Inferior parietal cortex (tissue), 1 donor: Measurements from ENCODE around the gene DHCR24.
"Not testable (repeated sequence)": the region's sequence is repeated elsewhere in the genome, so short reads cannot be mapped to it uniquely, and the experiment has no call there.

Experiments
- DNase-seq: peaks from one replicate; pipeline ENCODE4 v3.0.0-alpha.2; 2016; ENCODE audit errors: extremely low spot score

Gene DHCR24

DNA sequence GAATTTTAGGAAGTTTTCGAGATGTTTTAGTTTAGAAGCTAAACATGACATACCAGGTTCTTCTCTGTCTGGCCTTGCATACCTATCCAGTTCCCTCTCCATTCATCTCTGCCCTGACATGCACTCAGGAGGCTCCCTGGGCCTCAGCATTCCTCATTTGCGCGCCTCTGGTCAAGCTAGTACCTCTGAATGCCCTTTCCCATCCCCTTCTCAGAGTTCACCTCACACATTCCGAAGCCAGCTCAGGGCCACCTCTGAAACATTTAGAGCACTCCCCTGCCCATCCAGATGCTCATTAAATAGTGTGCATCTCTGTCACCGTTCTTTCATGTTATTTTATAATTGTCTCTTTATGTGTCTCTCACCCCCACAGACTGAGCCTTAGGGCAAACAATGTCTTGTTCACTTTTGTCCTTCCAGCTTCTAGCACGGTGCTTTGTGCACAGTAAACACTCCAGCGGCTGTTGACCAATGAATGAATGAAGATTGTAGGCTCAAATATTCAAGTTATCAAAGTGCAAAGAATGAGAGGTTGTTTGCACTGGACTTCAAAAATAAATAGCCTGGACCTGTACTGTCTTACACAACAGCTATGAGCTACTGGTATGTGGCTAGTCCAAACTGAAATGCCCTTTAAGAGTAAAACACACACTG lies 1.2 kb upstream of the DHCR24 start:
- DNase-seq: peak; percentile 32

DNA sequence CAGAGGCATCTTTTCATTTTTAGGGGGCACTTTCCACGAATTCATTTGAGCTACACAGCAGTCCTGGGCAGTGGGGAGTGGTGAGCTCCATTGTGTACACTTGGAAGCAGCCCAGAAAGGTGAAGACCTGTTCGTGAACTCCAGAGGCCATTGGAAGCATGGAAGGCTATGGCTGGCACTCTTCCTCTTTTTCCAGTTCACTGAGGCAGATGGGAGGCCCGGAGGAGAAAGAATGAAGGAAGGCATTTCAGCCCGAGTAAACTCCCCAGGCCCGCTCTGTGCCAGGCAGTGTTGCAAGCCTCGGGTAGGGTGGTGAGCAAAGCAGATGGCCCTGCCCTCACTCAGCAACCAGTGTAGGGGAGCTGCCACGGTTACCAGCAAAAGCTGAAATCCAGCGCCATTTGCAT lies 673 bp upstream of the DHCR24 start:
- peak; percentile 47 for DNase-seq

DNA sequence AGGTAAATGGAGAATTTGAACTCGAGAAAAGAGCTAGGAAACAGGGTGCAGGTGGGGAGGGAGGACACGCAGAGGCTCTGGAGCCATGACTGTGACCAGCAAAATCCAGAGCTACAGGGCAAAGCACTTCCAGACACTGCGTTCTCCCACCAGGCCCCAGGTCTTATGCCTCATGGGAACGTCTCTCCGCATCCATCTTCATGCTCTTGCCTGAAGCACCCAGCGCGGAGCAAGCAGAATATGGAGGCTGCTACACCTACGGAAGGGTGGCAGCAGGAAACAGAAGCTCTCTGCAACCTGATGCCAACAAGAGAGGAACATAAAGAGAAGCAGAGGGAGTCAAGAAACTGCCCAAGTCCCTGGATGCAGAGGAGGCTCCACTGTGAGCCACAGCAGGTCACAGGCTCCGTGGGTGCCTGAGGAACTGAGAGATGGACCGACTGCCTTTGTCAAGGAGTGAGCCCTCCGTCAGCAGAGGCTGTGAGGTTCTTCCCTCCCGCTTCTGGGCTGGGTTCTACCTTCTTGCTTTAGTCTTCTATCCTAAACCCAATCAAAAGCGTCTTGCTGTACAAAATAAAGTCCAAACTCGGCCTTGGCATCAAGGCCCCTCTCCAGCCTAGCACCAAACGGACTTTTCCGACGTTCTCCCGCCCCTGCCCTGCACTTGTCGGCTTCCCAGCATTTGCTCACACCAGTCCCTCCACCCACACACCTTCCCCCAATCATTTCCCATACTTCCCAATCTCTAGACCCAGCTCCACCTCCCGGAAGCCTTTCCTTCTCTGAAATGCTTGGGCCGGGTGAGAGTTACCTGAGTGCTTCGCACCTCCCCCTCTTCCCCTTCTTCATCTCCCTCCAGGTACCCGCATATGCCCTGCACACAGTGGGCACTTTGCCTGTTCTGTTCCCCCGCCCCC lies 930 bp downstream of the DHCR24 start:
- peak; percentile 29 for DNase-seq

DNA sequence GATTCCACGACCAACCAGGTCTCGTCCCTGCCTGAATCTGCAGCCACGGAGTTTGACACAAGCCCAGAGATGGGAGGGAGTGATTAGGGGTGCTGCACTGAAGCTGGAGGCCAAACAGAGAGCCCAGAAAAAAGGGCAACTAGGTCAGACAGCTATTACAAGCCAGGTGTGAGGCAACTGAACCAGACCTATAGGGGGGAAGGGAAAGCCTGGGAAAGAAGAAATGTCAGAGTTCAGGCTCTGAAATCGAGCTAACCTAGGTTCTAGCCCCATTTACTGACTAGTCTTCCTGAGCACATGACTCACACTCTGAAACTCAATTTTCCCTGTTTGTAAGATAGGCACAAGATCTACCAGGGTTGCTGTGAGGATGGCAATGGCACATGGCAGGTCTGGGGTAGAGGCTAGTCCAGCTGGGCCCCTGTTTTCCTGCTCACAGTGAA lies 1.7 kb downstream of the DHCR24 start:
- DNase-seq: no peak

DNA sequence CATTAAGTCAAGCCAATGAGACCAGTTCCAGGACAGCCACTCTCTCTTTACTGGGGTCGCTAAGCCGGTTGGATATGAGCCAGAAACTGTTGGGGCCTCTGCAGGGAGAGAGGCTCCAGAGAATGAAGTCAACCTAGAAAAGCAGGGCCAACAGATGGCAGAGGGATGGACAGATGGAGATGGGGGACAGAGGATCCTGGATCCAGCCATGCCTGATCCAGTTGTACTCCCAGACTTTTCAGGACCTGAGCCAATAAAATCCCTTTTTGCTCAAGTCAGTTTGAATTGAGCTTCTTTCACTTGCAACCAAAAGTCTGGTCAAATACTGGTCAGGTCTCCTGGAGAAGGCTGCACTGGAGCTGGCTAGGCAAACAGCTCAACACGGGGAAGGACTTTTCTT lies 2.2 kb downstream of the DHCR24 start:
- DNase-seq: no peak

DNA sequence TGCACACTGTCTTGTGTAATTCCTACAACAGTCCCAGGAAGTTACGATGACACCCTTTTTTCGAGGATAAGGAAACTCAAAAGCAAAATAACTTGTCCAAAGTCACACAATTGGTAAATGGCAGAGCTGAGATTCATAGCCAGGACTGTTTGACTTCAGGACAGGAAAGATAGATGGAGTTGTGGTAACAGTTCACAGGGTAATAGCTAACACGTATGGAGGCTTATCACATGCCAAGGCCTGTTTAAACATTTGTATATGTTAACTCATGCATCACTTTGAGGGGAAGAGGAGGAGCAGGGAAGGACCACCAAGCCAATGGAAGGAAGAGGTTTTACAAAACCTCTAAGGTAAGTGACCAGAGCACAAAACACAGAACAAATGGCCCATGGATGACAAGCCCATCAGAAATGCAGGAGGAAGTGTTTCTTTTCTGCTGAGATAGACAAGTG lies 2.8 kb downstream of the DHCR24 start:
- DNase-seq: no peak

DNA sequence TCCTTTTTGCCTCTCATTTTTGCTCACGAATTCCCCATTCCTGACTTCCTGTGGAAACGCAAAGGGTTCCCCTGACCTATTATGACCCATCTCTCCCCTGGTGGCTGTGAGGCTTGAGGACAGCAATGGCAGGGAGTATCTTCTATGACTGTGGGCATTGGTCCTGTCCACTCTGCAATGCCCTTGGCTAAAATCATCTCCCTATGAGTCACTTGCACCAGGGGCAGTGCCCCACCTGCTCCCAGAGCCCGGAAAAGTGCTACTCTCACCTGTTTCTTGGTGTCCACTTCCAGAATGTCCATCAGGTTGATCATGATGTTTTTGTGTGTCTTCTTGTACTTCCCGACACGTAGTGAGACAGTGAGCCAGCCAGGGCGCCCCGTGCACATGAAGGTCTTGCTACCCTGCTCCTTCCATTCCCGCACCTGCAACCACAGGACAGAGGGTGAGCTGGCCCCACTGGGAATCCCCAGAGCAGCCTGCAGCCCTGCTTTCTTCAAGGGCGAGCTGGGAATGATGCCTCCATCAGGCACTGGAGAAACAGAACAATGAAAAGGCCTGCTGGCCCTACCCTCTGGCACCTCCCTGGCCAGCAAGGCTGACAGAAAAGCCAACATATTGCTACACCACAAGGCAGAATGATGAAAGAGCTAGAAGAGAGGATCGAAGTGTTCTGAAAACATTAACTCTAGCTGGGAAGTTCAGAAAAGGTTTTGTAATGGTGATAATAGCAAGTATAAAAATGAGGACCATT lies 3.5 kb downstream of the DHCR24 start:
- DNase-seq: no peak

DNA sequence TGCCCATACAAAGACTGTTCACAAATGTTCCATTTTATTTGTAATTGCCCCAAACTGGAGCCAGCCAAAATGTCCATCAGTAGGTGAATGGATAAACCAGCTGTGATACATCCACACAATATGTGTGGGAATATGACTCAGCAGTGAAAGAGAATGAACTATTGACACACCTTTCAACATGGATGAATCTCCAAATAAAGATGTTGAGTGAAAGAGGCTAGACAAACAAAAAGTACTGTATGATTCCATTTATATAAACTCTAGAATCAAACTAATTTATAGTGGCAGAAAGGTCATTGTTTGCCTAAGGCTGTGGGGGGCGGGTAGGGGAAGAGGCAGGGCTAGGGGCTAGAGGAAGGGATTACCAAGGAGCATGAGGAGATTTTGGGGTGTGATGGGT lies 4.5 kb downstream of the DHCR24 start:
- no peak for DNase-seq

DNA sequence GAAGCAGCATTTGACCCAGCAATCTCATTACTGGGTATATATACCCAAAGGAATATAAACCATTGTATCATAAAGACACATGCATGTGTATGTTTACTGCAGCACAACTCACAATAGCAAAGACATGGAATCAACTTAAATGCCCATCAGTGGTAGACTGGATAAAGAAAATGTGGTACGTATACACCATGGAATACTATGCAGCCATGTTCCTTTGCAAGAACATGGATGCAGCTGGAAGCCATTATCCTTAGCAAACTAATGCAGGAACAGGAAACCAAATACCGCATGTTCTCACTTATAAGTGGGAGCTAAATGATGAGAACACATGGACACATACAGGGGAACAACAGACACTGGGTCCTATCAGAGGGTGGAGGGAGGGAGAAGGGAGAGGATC lies 5.4 kb downstream of the DHCR24 start:
- not testable (repeated sequence) for DNase-seq

DNA sequence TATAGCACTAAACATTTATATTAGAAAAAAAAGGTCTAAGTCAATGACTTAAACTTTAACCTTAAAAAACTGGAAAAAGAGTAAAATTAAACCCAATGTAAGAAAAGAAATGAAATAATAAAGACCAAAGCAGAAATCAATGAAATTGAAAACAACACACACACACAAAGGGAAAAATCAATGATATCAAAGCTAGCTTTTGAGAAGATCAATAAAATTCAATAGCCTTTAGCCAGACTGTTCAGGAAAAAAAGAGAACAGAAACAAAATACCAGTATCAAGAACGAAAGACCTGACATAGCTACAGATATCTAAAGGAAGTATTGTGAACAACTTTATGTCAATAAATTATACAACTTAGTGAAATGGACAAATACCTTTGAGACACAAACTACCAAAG lies 7.1 kb downstream of the DHCR24 start:
- DNase-seq: no peak

DNA sequence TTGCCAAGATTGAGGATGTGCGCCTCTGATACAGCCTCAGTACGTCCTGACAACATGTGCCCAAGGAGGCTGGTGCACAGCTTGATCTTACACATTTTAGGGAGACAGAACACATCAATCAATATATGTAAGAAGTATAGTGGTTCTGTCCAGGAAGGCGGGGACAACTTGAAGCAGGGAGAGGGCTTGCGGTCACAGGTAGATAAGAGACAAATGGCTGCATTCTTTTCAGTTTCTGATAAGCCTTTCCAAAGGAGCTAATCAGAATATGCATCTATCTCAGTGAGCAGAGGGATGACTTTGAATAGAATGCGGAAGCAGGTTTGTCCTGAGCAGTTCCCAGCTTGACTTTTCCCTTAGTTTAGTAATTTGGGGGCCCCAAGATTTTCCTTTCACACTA lies 10.2 kb downstream of the DHCR24 start:
- no peak for DNase-seq

DNA sequence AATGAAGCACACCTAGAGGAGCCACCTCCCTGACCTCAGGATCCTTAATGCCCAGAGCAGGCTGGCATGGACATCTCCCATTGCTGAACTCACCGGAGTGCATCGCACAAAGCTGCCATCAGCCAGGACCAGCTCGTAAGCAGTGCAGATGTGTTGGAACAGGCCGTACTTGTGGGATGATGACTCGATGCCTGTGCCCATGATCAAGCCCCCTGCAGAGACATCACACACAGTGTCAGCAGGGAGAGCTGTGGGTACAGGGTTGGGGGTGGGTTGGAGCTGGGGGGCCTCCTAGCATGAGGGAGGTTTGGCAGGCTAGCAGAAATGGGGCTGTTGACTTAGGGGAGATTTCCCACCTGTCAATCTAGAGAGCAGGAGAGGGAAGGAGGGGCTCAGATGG lies 12.0 kb downstream of the DHCR24 start:
- DNase-seq: no peak

DNA sequence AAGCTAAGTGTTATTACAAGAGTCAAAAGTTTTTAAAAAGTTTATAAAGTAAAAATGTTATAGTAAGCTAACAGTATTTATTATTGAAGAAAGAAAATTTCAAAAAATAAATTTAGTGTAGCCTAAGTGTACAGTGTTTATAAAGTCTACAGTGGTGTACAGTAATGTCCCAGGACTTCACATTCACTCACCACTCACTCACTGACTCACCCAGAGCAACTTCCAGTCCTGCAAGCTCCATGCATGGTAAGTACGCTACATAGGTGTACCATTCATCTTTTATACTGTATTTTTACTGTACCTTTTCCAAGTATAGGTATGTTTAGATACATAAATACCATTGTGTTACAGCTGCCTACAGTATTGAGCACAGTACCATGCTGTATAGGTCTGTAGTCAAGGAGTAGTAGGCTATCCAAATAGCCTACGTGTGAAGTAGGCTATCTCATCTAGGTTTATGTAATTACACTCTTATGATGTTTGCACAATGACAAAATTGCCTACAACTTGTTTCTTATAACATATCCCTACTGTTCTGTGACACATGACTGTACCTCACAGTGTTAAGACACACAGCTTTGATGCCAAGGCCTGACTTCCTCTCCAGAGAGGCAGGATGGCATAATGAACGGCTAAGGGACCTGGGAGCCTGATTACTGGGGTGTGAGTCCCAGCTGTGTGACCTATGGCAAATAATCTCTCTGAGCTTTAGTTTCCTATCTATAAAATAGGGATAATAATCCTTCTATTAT lies 12.7 kb downstream of the DHCR24 start:
- DNase-seq: no peak

DNA sequence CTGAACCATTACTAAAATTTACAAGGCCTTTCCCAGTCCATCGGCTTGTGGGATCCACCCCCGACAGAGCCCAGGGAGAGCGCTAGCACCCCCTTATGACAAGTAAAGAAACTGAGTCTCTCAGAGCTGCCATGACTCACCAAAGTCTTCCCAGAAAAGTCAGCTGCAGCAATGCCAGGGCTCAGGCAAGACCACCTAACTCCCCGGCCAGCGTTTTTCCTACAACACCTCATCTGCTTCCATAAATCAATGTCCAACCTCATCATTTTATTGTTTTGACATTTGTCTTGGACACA lies 15.0 kb downstream of the DHCR24 start:
- no peak for DNase-seq

DNA sequence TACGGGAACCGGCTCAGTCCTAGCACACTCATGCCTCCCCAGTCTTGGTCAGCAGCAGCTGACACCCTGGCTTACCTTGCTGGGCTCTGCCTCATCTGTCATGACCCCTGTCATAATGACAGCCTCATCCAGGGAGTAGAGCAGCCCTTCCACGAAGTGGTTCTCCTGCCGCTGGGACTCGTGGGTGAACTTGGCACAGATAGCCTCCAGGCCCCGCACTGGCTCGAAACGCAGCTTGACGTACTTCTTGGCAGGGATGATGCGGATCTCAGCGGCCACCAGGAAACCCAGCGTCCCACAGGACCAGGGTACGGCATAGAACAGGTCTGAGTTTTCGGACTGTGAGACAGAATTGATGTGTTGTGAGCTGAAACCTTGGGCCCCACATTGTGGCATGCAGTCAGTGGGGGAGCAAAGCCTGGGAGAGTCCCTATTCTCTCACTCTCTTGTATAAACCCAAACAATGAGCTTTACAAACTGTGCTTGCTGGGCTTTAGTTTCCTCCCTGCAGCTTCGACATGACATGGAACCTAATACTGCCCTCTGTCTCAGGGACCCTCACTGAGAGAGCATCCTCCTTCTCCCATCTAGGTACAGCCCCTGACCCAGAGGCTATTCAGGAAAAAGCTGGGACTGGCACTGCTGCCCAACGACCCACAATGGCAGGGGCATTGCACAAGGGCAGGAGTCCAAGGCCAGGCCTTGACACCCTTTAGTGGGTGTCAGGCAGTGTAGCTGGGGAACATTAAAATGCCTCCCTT lies 15.5 kb downstream of the DHCR24 start:
- DNase-seq: no peak

DNA sequence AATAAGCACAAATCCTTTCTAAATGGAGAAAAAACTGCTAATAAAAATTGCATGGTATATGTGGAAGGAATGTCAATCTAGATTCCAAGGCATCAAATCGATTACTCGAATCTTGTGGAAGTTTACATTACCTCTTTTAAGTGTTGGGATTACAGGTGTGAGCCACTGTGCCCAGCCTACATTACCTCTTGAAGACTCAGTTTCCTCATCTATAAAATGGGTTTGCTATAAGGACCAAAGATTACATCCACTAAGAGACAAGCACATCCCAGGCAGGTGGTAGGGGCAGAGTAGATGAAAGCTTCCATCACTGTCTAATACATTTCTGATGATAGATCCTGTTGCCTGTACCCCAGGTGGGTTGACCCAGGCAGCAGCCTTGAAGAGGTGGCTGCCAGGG lies 16.1 kb downstream of the DHCR24 start:
- DNase-seq: no peak

DNA sequence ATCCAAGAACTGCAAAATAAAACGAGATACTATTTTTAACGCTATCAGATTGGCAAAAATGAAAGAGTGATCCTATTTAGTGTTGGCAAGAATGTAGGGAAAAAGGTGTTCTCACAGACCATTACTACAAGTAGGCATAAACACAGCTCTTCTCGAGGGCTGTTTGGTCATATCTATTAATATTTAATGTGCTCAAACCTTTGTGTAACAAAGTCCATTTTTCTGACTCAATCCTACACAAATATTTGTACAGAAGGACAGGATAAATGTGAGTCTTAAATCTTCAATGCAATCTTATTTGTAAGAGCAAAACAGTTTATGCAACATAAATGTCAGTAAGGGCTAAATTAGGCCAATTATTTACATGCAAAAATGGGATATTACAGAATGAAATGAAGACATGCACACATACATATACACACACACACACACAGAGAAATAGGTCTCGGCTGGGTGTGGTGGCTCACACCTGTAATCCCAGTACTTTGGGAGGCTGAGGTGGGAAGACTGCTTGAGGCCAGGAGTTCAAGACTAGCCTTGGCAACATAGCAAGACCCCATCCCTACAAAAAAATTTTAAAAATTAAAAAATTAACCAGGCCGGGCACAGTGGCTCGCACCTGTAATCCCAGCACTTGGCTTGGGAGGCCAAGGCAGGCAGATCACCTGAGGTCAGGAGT lies 17.7 kb downstream of the DHCR24 start:
- DNase-seq: no peak

DNA sequence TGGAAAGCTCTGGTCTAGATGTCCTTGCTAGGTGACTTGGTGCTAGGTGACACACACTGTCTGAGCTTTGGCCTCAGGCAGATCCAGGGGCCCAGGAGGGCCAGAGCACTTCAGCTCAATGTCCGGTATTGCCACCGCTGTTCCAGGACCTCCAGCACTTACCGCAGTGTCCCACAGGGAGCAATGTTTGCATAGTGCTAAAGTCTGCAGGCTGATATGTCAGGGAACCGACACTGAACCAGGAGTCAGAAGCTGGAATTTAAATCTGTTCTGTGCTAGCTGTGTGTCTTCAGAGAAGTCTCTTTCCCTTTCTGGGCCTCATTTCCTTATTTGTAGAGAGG lies 19.3 kb downstream of the DHCR24 start:
- DNase-seq: no peak

DNA sequence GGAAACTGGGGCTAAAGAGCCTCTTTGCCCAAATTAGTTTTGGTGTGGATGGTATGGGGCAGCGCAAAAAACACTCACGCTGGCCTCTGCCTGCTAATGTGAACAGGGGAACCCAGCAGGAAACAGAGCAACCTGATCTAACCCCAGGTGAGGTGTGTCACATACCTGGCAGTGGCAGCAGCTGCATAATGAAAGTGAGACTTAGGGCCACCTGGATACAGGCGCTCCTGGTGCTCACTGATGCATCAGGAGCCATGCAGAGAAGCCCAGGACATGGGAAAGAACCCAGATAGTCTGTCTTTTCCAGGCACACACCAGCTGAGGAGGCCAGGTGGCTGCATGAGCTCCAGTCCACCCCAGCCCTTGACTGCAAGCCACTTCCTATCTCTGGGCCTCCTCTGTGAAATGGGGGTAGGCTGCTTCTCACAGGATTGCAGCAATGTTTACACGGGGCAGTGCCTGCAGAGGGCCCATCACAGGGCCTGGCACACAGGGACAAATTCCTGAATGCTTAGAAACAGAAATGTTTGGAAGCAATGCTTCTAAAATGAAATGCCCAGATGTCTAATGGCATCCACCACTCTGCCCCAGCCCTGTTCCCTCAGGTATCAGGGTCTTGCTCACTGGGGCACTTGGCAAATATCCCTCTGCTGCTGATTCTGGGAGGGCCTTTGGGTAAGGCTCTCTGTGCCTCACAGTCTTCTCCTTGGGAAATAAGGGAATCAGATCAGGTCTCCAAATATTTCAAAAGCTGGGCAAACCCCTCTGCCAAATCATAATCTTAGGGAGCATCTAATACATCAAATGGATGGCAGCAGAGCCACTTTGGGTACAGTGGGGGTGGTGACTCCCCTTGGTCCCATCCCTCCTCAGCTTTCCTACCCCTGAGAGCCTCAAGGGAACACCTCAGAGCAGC lies 19.9 kb downstream of the DHCR24 start:
- DNase-seq: no peak
